CMK (cell line): Measurements from ENCODE around the gene TTR.

Source experiments
- DNase-seq: peaks from one replicate; pipeline ENCODE4 v3.0.0-alpha.2; 2010; ENCODE audit warnings: low read depth

Gene TTR

GRCh38 chr18:31616586-31616985, 24.9 kb downstream of the TTR start:
- DNase-seq, result no peak

- DNase-seq, result no peak
Measured at GRCh38 chr18:31617031-31617717, 25.5 kb downstream of the TTR start.

- no peak for DNase-seq
Measured at GRCh38 chr18:31618801-31619200, 27.1 kb downstream of the TTR start.

- no peak for DNase-seq
Measured at GRCh38 chr18:31619291-31619690, 27.6 kb downstream of the TTR start.

GRCh38 chr18:31624892-31625640, 33.4 kb downstream of the TTR start:
- DNase-seq, result peak; percentile 4

- no peak for DNase-seq
Measured at GRCh38 chr18:31626409-31626808, 34.7 kb downstream of the TTR start.

- no peak for DNase-seq
Measured at GRCh38 chr18:31630549-31630948, 38.9 kb downstream of the TTR start.

GRCh38 chr18:31631526-31631925, 39.8 kb downstream of the TTR start:
- no peak for DNase-seq

GRCh38 chr18:31632356-31632755, 40.7 kb downstream of the TTR start:
- DNase-seq, result no peak

GRCh38 chr18:31633392-31634330, 42.0 kb downstream of the TTR start:
- DNase-seq, result no peak

GRCh38 chr18:31634331-31634713, 42.6 kb downstream of the TTR start:
- peak; percentile 8 for DNase-seq

- DNase-seq, result no peak
Measured at GRCh38 chr18:31636387-31636786, 44.7 kb downstream of the TTR start.

GRCh38 chr18:31637445-31637844, 45.8 kb downstream of the TTR start:
- no peak for DNase-seq

GRCh38 chr18:31643003-31643402, 51.3 kb downstream of the TTR start:
- DNase-seq, result no peak

GRCh38 chr18:31645411-31645810, 53.7 kb downstream of the TTR start:
- no peak for DNase-seq

- DNase-seq, result no peak
Measured at GRCh38 chr18:31646332-31647126, 54.9 kb downstream of the TTR start.

GRCh38 chr18:31647127-31647753, 55.6 kb downstream of the TTR start:
- no peak for DNase-seq
